ENCODE results near the gene SUCLG1.

Gene SUCLG1

DNA sequence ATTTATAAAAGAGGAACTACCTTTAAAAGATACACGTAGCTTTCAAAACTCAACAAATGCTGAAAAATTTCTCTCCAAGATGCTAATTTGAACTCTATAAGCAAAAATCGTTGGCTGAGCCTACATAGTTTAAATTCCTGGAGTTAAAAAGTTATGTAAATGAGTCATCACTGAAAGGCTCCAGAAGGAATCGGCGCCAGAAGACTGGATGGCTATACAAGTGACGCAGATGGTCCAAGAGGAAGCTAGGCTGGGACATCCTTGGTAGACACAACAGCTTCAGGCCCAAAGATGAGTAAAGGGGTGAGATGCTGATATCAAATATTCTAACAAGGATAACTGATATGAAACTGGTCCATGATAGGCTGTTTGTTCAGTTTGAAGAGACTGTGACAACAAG lies 34.4 kb upstream of the SUCLG1 start:
- no peak overlapping the region for H3K4me3 ChIP-seq (ENCODE audit: low read depth, low read length)
- TF ChIP-seq, protein P1, sequence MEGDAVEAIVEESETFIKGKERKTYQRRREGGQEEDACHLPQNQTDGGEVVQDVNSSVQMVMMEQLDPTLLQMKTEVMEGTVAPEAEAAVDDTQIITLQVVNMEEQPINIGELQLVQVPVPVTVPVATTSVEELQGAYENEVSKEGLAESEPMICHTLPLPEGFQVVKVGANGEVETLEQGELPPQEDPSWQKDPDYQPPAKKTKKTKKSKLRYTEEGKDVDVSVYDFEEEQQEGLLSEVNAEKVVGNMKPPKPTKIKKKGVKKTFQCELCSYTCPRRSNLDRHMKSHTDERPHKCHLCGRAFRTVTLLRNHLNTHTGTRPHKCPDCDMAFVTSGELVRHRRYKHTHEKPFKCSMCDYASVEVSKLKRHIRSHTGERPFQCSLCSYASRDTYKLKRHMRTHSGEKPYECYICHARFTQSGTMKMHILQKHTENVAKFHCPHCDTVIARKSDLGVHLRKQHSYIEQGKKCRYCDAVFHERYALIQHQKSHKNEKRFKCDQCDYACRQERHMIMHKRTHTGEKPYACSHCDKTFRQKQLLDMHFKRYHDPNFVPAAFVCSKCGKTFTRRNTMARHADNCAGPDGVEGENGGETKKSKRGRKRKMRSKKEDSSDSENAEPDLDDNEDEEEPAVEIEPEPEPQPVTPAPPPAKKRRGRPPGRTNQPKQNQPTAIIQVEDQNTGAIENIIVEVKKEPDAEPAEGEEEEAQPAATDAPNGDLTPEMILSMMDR (IDR thresholded peaks at IDR 0.05; ENCODE audit: control insufficient read depth, extremely low read depth, insufficient read depth): no peak
- no peak for DNase-seq (ENCODE audit: low read depth)

DNA sequence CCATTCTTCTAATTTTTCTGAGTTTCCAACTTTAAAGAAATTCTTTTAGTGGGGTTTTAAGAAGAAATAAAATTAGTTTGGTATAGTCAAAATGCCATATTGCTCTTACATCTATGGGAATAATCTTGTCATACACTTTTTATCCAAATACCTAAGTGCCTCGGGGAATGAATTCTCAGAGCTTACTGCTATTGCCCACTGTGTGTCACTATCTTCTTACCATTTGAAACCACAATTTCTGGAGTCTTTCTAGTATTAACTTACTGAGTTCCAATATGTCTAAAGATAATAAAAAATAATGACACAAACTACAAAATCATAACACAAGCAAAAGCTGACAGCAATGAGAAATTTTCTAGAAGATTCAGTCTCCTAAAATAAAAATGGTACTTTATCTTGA lies 33.5 kb upstream of the SUCLG1 start:
- no peak for DNase-seq (ENCODE audit: low read depth)

DNA sequence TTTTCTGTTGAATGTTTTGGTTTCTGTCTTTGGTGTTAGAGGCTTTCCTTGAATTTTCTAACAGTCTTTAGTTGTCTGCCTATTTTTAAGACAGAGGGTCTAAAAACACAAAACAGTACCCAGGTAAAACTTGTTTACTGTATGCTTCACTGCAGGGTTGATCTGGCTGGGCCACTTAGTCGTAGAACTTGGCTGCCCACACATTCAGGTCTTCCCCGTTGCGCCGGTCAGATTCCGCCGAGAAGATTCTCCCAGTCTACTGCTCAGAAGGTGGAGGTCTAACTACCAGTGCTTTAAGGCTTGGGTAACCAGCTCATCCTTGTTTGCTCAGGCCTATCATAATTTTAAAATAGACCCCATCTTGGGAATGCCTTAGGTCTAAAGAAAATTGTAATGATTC lies 32.7 kb upstream of the SUCLG1 start:
- no peak for DNase-seq (ENCODE audit: low read depth)
- TF ChIP-seq, protein P1 (IDR thresholded peaks at IDR 0.05; ENCODE audit: control insufficient read depth, extremely low read depth, insufficient read depth): no peak
- H3K4me3 ChIP-seq (ENCODE audit: low read depth, low read length): no peak overlapping the region

More for the DNA sequence above, 33.5 kb upstream of the SUCLG1 start:
- TF ChIP-seq, protein P1 (IDR thresholded peaks at IDR 0.05; ENCODE audit: control insufficient read depth, extremely low read depth, insufficient read depth): peak; percentile 26; the same call in 1 of the 2 replicates
- H3K4me3 ChIP-seq (ENCODE audit: low read depth, low read length): no peak overlapping the region

DNA sequence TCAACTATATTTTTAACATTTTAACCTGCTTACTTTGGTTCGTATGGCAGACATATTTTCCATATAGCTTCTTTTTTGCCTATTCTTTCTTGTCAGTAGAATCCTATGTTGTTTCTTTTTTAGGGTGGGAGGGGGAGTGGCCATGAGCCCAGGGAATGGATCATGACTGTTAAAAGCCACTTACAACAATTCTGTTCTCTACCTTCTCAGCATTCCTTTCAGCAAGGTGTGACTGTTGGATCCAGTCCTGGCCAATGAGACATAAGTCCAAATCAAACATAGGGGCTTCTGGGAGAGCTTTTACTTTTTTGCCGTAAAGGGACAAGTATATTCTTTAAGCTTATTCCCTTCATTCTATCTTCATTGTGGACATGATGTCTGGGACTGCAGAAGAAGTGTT lies 32.2 kb upstream of the SUCLG1 start:
- TF ChIP-seq, protein P1 (IDR thresholded peaks at IDR 0.05; ENCODE audit: control insufficient read depth, extremely low read depth, insufficient read depth): no peak
- DNase-seq (ENCODE audit: low read depth): no peak
- no peak overlapping the region for H3K4me3 ChIP-seq (ENCODE audit: low read depth, low read length)

DNA sequence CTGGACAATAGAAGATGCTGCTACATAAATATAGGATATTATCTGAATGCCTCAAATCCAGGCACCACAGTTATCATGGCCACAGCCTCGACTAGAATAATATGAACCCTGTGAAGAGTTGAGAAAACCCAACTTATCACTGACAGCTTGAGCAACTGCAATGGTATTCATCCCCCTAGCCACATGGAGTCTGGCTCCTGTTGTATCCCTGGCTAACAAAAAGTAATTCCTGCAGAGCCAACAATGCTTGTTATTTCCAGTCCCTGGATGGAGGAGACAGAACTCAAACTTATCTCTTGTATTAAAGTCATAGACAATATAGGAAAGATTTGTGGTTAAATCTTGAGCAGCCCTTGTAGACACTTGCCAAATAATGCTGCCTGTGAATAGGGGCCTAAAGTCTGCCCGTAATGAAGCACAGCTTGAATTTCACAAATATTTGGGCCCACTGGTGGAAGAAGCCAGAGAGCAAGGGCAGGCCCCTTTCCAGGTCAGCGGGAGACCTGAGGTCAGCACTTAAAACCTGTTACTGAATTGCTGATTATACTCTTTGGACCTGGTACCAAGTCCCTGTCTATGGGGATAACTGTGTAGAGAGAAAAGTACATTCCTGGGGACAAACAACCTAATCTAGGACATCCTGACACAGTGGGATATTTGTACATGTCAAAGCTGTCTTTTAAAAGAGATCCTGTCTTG lies 28.4 kb upstream of the SUCLG1 start:
- H3K4me3 ChIP-seq (ENCODE audit: low read depth, low read length): no peak overlapping the region
- TF ChIP-seq, protein P1 (IDR thresholded peaks at IDR 0.05; ENCODE audit: control insufficient read depth, extremely low read depth, insufficient read depth): no peak
- no peak for DNase-seq (ENCODE audit: low read depth)

DNA sequence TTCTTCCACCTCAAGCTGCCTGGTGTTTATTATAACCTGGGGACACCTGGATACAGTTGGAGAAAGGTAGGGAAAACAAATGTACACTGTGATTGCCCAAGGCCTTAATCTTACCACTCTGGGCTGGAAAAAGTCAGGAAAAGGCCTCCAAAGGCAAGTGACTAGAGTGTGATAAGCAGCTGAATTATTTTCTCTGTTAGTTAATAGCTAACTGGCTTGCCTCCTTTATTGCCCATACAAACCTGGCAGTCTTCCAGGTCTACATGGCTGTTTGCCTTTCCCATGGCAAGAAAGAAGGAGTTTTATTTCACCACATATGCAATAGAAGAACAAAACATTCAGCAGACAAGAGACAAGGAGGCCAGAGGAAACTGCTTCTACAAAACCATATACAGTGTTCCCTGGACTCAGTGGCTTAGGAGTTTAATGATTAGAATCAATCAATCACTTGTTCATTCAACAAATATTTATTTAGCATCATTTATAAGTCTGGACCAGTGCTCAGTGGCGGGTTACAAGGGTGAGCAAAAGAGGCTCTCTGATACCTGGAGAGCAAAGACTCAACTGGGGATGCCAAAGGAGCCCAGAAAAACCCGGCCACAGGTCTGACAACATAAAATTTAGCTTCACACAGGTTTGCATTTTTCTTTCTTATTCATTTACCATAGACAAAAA lies 27.5 kb upstream of the SUCLG1 start:
- DNase-seq (ENCODE audit: low read depth): peak; percentile 85
- TF ChIP-seq, protein P1 (IDR thresholded peaks at IDR 0.05; ENCODE audit: control insufficient read depth, extremely low read depth, insufficient read depth): no peak
- no peak overlapping the region for H3K4me3 ChIP-seq (ENCODE audit: low read depth, low read length)
